GM12865 (cell line): ENCODE data around the gene LIPC.

Source experiments
- DNase-seq: peaks from one replicate; pipeline ENCODE4 v3.0.0; 2010; ENCODE audit warnings: low read depth
- H3K4me3 ChIP-seq: 2 replicates; pipeline ENCODE4 v1.5.1; 2011; ENCODE audit warnings: mild to moderate bottlenecking, low read depth, low read length, control low read depth
- CTCF ChIP-seq: IDR thresholded peaks from 2 replicates; pipeline ENCODE4 v1.5.1; 2011; ENCODE audit warnings: low read length, control low read depth, low read depth, inconsistent platforms; ENCODE audit not compliant: insufficient read depth; ENCODE audit errors: missing control alignments

The LIPC gene

GRCh38 chr15:58396181-58396580 lies 35.6 kb upstream of the LIPC start:
- no peak for TF ChIP-seq CTCF
- H3K4me3 ChIP-seq = no peak overlapping the region
- DNase-seq = no peak

- no peak for DNase-seq
- H3K4me3 ChIP-seq = no peak overlapping the region
- TF ChIP-seq CTCF = no peak
Observed at GRCh38 chr15:58398071-58398470, 33.7 kb upstream of the LIPC start.

- no peak for DNase-seq
- TF ChIP-seq CTCF = no peak
Observed at GRCh38 chr15:58398643-58399042, 33.1 kb upstream of the LIPC start.

GRCh38 chr15:58399739-58400138 lies 32.1 kb upstream of the LIPC start:
- H3K4me3 ChIP-seq = no peak overlapping the region
- no peak for DNase-seq
- no peak for TF ChIP-seq CTCF

More at GRCh38 chr15:58398643-58399042, 33.1 kb upstream of the LIPC start:
- H3K4me3 ChIP-seq = no peak overlapping the region

GRCh38 chr15:58401276-58401675 lies 30.5 kb upstream of the LIPC start:
- no peak overlapping the region for H3K4me3 ChIP-seq
- no peak for DNase-seq
- no peak for TF ChIP-seq CTCF

- TF ChIP-seq CTCF = no peak
Observed at GRCh38 chr15:58401991-58402649, 29.7 kb upstream of the LIPC start.

GRCh38 chr15:58403581-58403980 lies 28.2 kb upstream of the LIPC start:
- TF ChIP-seq CTCF = no peak
- no peak for DNase-seq
- H3K4me3 ChIP-seq = no peak overlapping the region

More at GRCh38 chr15:58401991-58402649, 29.7 kb upstream of the LIPC start:
- no peak for DNase-seq
- no peak overlapping the region for H3K4me3 ChIP-seq
